ENCODE results near the gene PCNX4. TPM values are rescaled to one million over a fixed set of nuclear protein-coding genes. Genes with fewer than 3 reads are reported as not detected.

Gene PCNX4
- total RNA-seq, 3 donors from 2014 or later, result 23.7 to 32.0 (median 25.7) TPM

- Histone ChIP-seq H3K36me3 (ENCODE audit: low read depth) (no peaks in the 10 kb centered on the region), H3K4me3 (no peak overlapping the region), H3K4me1 (ENCODE audit: low read depth) (peaks cover 22% of the 10 kb centered on the region), H3K9me3 (no peaks in the 10 kb centered on the region)
- ATAC-seq (peak; percentile 90), DNase-seq (peak in 1 of 3 donors; percentile 62)
- intact Hi-C loops (cut with DNase I, micrococcal nuclease), result no loop called here
- no peak for TF ChIP-seq CTCF (IDR thresholded peaks at IDR 0.05)
These were observed 123.4 kb downstream of the PCNX4 start for GRCh38 chr14:60215127-60215444.

GRCh38 chr14:60215520-60216420 lies 124.0 kb downstream of the PCNX4 start:
- intact Hi-C loops (cut with DNase I, micrococcal nuclease), result no loop called here
- ATAC-seq (no peak), DNase-seq (no peak)
- Histone ChIP-seq H3K4me1 (ENCODE audit: low read depth) (peaks cover 22% of the 10 kb centered on the region), H3K9me3 (no peaks in the 10 kb centered on the region), H3K36me3 (ENCODE audit: low read depth) (no peaks in the 10 kb centered on the region), H3K4me3 (no peak overlapping the region)
- no peak for TF ChIP-seq CTCF (IDR thresholded peaks at IDR 0.05)

GRCh38 chr14:60217713-60218112 lies 126.0 kb downstream of the PCNX4 start:
- H3K36me3 ChIP-seq (ENCODE audit: low read depth), result no peaks in the 10 kb centered on the region
- ATAC-seq (no peak), DNase-seq (no peak)
- no peak for TF ChIP-seq CTCF (IDR thresholded peaks at IDR 0.05)
- H3K4me1 ChIP-seq (ENCODE audit: low read depth), result peaks cover 22% of the 10 kb centered on the region
- no peaks in the 10 kb centered on the region for H3K9me3 ChIP-seq
- intact Hi-C loops (cut with DNase I, micrococcal nuclease), result no loop called here
- no peak overlapping the region for H3K4me3 ChIP-seq

Other genes starting within 250 kb of the PCNX4 start
- 10 to 100 TPM in 1 of 3 donors, 1 to 10 TPM in 2; 1.2 to 15.9 (median 3.8) TPM for gene RTN1, start 221.1 kb upstream of the PCNX4 start, total RNA-seq
- under 1 TPM in 1 of 3 donors, not detected in 2; 0.58 TPM for gene LRRC9, start 171.8 kb upstream of the PCNX4 start, total RNA-seq
- gene DHRS7, start 73.5 kb downstream of the PCNX4 start, total RNA-seq, result 10 to 100 TPM; 63.4 to 96.3 (median 83.5) TPM
- 100 to 1,000 TPM; 102 to 124 (median 111) TPM for gene PPM1A, start 157.3 kb downstream of the PCNX4 start, total RNA-seq

Data from mucosa of descending colon (tissue), 3 donors.